ENCODE measurements around the gene SULT1A1.

SULT1A1 gene

GRCh38 chr16:28590384-28591340, 19.2 kb downstream of the SULT1A1 start:
- no peak for DNase-seq

GRCh38 chr16:28589930-28590329, 19.9 kb downstream of the SULT1A1 start:
- DNase-seq, result no peak

GRCh38 chr16:28589069-28589468, 20.8 kb downstream of the SULT1A1 start:
- DNase-seq, result no peak

GRCh38 chr16:28587386-28587785, 22.5 kb downstream of the SULT1A1 start:
- DNase-seq, result no peak

- DNase-seq, result no peak
Observed at GRCh38 chr16:28586466-28586865, 23.4 kb downstream of the SULT1A1 start.

DNA sequence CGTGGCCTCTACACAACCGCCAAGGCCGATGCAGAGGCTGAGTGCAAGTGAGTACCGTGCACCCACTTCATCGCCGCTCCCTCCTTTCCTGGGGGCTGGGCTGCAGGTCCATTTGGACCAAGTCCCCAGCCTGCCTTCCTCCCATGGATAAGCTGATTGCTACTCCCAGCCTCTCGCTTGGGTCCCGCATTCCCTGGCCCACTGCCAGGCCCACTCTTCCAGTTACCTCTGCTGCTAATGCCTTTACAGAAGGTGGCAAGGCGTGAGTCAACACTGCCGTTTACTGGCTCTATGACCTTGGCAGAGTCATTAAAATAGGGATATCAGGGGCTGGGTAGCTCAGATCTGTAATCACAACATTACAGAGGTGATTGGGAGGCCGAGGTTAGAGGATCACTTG, 24.2 kb downstream of the SULT1A1 start:
- no peak for DNase-seq

DNA sequence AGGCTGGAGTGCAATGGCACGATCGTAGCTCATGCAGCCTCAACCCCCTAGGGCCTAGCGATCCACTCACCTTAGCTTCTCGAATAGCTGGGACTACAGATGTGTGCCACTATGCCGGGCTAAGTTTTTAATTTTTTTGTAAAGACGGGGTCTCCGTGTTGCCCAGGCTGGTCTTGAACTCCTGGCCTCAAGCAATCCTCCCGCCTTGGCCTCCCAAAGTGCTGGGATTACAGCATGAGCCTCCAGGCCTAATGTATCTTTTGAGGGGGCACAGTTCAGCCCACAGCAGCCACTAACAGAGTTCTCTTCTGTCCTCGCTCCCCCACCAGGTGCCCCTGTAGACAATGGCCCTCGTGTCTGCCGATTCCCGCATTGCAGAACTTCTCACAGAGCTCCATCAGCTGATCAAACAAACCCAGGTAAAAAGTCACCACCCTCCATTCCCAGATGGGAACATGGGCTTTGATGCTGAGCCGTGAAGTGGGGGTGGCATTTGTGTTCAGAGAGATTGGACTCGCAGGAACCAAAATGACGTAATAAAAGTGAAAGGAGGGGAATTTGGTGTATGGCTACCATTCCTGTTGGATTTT, 29.0 kb downstream of the SULT1A1 start:
- no peak for DNase-seq

DNA sequence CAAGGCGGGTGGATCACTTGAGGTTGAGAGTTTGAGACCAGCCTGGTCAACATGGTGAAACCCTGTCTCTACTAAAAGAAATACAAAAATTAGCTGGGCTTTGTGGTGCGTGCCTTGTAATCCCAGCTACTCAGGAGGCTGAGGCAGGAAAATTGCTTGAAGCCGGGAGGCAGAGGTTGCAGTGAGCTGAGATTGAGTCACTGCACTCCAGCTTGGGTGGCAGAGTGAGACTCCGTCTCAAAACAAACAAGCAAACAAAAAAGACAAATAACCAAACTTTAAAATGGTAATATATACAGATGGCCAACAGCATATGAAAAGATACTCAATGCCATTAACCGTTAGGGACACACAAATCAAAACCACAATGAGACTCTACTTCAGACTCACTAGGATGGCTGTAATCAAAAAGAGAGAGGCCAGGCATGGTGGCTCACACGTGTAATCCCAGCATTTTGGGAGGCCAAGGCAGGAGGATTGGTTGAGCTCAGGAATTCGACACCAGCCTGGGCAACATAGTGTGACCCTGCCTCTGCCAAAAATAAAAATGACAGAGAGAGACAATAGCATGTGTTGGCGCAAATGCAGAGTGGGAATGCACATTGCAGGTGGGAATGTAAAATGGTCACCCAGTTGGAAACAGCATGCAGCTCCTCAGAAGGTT, 34.3 kb downstream of the SULT1A1 start:
- no peak for DNase-seq

DNA sequence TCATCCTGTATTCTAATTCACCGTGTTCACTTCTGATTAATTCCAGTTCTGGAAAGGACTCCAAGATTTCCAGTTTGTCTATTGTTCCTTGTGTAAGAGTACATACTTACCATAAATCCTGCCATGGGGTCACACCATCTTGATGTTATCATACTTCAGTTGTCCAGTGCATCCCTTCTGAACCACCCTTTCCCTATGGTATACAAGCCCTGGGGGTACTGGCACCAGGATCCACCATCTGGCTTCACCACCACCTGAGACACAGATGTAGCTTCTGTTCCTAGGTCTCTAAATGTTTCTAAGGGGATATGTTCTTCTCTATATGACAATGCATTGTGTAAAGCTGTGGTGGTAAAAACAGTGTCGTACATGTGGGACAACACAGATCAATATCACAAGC, 34.9 kb downstream of the SULT1A1 start:
- DNase-seq, result no peak

DNA sequence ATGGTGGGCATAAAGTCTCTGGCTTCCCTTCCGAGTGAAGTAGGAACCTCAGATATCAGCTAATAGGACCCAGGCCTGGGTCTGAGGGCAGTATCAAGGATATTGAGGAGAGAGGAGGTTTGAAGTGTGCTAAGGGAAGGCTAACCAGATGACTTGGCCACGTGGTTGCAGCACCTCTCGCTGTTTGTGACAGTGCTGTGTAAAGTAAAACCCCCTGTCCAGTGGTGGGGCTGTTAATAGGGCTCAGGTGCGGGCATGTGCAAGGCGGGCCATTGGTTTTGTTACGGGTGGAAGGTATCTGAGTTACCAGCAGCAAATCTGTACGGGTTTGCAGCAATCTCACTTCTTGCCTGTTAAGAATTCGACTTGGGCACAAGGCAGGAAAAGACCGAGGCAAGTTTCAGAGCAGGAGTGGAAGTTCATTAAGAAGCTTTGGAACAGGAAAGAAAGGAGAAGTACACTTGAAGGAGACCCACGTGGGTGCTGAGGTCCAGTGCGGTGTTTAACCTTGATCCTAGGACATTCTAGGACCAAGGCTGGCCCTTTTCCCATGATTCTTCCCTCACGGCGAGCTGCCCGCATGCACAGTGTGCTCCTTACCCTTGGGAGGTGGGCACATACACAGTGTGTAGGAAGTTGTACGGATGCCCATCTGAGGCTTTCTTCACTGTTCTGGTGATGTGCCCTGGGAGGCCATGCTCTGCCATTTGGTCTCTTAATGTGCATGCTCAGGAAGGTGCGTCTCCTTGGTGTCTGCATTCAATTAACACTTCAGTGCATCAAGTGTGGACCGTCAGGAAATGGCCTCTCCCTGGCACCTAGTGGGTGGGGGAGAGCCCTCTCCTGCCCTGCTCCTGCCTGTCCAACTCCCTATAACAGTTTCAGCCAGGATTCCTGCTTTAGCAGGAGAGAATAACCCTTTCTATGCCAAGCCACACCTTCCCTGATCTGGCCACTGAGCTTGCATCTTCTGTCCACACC, 35.8 kb downstream of the SULT1A1 start:
- DNase-seq, result no peak

GRCh38 chr16:28572696-28573510, 36.9 kb downstream of the SULT1A1 start:
- no peak for DNase-seq

GRCh38 chr16:28569968-28570752, 39.7 kb downstream of the SULT1A1 start:
- no peak for DNase-seq

GRCh38 chr16:28569021-28569420, 40.8 kb downstream of the SULT1A1 start:
- no peak for DNase-seq

DNA sequence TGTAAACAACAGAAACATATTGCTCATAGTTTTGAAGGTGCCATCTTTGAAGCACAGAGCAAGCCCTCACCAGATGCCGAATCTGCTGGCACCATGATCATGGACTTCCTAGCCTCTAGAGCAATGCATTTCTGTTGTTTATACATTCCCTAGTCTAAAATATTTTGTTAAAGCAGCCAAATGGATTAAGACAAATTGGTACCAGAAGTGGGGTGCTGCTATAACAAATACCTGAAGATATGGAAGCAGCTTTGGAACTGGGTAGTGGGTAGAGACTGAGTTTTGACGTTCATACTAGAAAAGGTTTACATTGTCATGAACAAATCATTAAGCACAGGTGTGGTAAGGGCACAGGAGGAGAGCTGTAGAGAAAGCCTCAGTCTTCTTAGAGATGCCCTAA, 42.6 kb downstream of the SULT1A1 start:
- no peak for DNase-seq

DNA sequence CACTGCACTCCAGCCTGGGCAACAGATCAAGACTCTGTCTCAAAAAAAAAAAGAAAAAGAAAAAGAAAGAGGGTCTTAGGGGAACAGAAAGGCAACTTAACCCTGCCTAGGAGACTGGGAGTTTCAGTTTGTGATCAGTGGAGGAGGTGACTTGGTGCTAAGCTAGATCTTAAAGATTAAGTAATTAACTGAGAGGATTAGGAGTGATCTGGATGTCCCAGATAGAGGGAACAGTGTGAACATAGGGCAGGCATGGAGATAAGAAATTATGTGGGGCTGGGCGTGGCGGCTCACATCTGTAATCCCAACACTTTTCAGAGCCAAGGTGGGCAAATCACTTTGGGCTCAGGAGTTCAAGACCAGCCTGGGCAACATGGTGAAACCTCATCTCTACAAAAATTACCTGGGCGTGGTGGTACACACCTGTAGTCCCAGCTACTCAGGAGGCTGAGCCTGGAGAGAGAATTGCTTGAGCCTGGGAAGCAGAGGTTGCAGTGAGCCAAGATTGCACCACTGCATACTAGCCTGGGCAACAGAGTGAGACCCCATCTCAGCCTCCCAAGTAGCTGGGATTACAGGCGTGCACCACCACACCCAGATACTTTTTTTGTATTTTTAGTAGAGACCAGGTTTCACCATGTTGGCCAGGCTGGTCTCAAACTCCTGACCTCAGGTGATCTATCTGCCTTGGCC, 43.5 kb downstream of the SULT1A1 start:
- peak; percentile 34 for DNase-seq

- DNase-seq, result no peak
Observed at GRCh38 chr16:28563218-28563617, 46.6 kb downstream of the SULT1A1 start.

DNA sequence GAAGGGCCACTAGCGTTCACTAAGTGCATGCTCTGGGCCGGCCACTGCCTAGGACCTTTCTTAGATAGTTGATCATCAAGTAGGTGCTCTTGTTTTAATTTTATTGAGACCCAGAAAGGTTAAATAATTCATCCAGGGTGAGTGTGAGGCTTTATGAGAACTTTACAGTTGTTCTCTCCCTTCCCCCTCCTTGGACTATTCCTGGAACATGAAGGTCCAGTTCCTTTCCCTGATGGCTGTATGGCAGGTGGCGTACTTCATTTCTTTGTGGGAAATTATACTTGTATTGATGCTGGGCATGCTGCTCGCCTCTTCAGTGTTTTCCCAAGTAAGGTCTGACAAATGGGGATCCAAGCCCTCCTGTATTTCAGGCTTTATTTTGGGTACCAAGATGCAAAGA, 47.6 kb downstream of the SULT1A1 start:
- no peak for DNase-seq

DNA sequence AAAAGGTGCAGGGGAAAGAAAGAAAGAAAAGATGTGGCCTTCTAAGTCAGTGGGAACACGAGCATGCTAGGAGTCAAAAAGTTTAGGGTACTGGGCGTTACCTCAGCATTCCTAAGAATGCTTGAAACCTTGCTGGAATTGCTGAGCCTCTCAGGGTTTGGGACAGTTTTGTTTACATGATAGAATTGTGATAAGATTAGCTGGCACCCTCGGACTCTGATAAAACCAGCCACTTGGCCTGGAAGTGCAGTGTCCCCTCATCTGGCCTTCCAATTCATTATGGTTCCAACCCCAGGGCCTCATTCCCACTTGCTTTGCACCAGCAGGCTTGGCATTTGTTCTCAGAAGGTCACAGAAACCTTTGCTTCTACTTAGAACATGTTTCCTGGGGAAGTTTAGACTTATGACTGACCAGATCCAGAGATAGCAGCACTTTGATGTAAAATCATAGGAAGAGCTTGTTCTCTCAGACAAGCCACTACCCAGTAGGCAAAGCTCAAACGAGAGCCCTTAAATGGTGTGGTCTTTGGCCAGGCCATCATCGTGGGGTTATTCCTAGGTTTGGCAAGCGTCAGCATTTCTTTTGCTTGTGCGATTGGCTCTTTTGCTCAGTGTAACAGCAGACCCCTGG, 48.2 kb downstream of the SULT1A1 start:
- no peak for DNase-seq

DNA sequence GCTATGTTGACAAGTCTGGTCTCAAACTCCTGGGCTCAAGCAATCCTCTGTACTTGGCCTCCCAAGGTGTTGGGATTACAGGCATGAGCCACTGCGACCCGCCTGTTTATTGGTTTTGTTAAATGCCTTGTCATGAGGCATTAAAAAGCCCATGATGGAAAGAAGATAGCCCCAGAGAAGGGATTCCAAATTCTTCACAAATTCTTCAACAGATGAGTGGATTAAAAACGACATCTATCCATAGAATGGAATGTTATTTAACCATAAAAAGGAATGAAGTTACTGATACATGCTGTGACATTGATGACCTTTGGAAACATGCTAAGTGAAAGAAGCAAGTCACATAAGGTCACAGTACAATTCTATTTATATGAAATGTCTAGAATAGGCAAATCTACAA, 51.4 kb downstream of the SULT1A1 start:
- DNase-seq, result no peak

- DNase-seq, result no peak
Observed at GRCh38 chr16:28556914-28557320, 52.9 kb downstream of the SULT1A1 start.
